Activated naive CD8-positive, alpha-beta T cell treated with anti-CD3 and anti-CD28 coated beads, Interleukin-2, amount 50 U/mL, for 24 hours (primary cell): Measurements from ENCODE around the gene PIK3CB.

Source experiments
- ATAC-seq: fragments of 150-1000 bp; cut with Tn5 transposase; one replicate; pipeline ENCODE4 v1.10.0; 2021
- DNase-seq: peaks from one replicate; pipeline ENCODE4 v3.0.0; 2021
- H3K27ac Mint-ChIP-seq: one replicate; pipeline ENCODE4 v1.8.0; 2021; ENCODE audit warnings: mild to moderate bottlenecking, mixed read lengths
- H3K27me3 Mint-ChIP-seq: one replicate; pipeline ENCODE4 v1.8.0; 2021; ENCODE audit warnings: mixed read lengths
- H3K36me3 Mint-ChIP-seq: one replicate; pipeline ENCODE4 v1.8.0; 2021; ENCODE audit warnings: low read depth, mixed read lengths
- H3K4me1 Mint-ChIP-seq: one replicate; pipeline ENCODE4 v1.8.0; 2021; ENCODE audit warnings: mixed read lengths
- H3K4me3 Mint-ChIP-seq: one replicate; pipeline ENCODE4 v1.8.0; 2021; ENCODE audit warnings: mild to moderate bottlenecking, moderate library complexity, mixed read lengths
- H3K9me3 Mint-ChIP-seq: one replicate; pipeline ENCODE4 v1.8.0; 2021; ENCODE audit warnings: mixed read lengths

The PIK3CB gene

GRCh38 chr3:138834596-138835396 lies at the start of gene PIK3CB:
PIK3CB (minus strand) TSS chr3:138834928; CDS start chr3:138759343, 75,585 bp downstream.
- DNase-seq (peak; percentile 90), ATAC-seq (peak; percentile 97)
- peaks cover 26% of the 10 kb centered on the region for H3K4me1 Mint-ChIP-seq
- H3K27ac Mint-ChIP-seq = peak within 1 kb of the TSS; percentile 93
- no peaks in the 10 kb centered on the region for H3K9me3 Mint-ChIP-seq
- peak within 1 kb of the TSS; percentile 89 for H3K4me3 Mint-ChIP-seq
- H3K27me3 Mint-ChIP-seq = no peaks in the 10 kb centered on the region
- H3K36me3 Mint-ChIP-seq = peaks cover 6% of the 10 kb centered on the region

- ATAC-seq (peak; percentile 36), DNase-seq (no peak)
- Mint-ChIP-seq H3K27me3 (no peaks in the 10 kb centered on the region), H3K36me3 (no peaks in the 10 kb centered on the region), H3K4me1 (no peaks in the 10 kb centered on the region), H3K27ac (no peak overlapping the region), H3K9me3 (peaks cover 4% of the 10 kb centered on the region), H3K4me3 (no peak overlapping the region)
These were observed 46.5 kb upstream of the PIK3CB start for GRCh38 chr3:138881233-138881632.

GRCh38 chr3:138879541-138880380 lies 45.0 kb upstream of the PIK3CB start:
- no peak for DNase-seq
- H3K36me3 Mint-ChIP-seq = peaks cover 6% of the 10 kb centered on the region
- H3K4me1 Mint-ChIP-seq = peaks cover 7% of the 10 kb centered on the region
- no peak for ATAC-seq
- H3K9me3 Mint-ChIP-seq = peaks cover 12% of the 10 kb centered on the region
- no peak overlapping the region for H3K27ac Mint-ChIP-seq
- peaks cover 2% of the 10 kb centered on the region for H3K27me3 Mint-ChIP-seq
- no peak overlapping the region for H3K4me3 Mint-ChIP-seq

- no peak for ATAC-seq
- peaks cover 18% of the 10 kb centered on the region for H3K9me3 Mint-ChIP-seq
- DNase-seq = no peak
- H3K27me3 Mint-ChIP-seq = peaks cover 2% of the 10 kb centered on the region
- no peak overlapping the region for H3K27ac Mint-ChIP-seq
- H3K36me3 Mint-ChIP-seq = peaks cover 6% of the 10 kb centered on the region
- no peak overlapping the region for H3K4me3 Mint-ChIP-seq
- H3K4me1 Mint-ChIP-seq = peaks cover 7% of the 10 kb centered on the region
These were observed 42.5 kb upstream of the PIK3CB start for GRCh38 chr3:138877226-138877625.

GRCh38 chr3:138875754-138876664 lies 41.3 kb upstream of the PIK3CB start:
- Mint-ChIP-seq H3K27me3 (peaks cover 2% of the 10 kb centered on the region), H3K4me3 (no peak overlapping the region), H3K9me3 (peaks cover 18% of the 10 kb centered on the region), H3K27ac (no peak overlapping the region), H3K4me1 (peaks cover 7% of the 10 kb centered on the region), H3K36me3 (peaks cover 6% of the 10 kb centered on the region)
- no peak for DNase-seq
- peak; percentile 52 for ATAC-seq

GRCh38 chr3:138875096-138875753 lies 40.5 kb upstream of the PIK3CB start:
- no peak for DNase-seq
- Mint-ChIP-seq H3K27ac (no peak overlapping the region), H3K4me3 (no peak overlapping the region), H3K4me1 (peaks cover 7% of the 10 kb centered on the region), H3K27me3 (peaks cover 2% of the 10 kb centered on the region), H3K9me3 (peaks cover 18% of the 10 kb centered on the region), H3K36me3 (peaks cover 6% of the 10 kb centered on the region)
- no peak for ATAC-seq

GRCh38 chr3:138873471-138874278 lies 38.9 kb upstream of the PIK3CB start:
- Mint-ChIP-seq H3K27me3 (peaks cover 2% of the 10 kb centered on the region), H3K9me3 (peaks cover 18% of the 10 kb centered on the region), H3K4me3 (no peak overlapping the region), H3K27ac (no peak overlapping the region), H3K36me3 (peaks cover 6% of the 10 kb centered on the region), H3K4me1 (peaks cover 7% of the 10 kb centered on the region)
- no peak for ATAC-seq
- DNase-seq = no peak

- peaks cover 7% of the 10 kb centered on the region for H3K4me1 Mint-ChIP-seq
- H3K4me3 Mint-ChIP-seq = no peak overlapping the region
- no peak for DNase-seq
- H3K27ac Mint-ChIP-seq = no peak overlapping the region
- peaks cover 2% of the 10 kb centered on the region for H3K27me3 Mint-ChIP-seq
- H3K36me3 Mint-ChIP-seq = peaks cover 6% of the 10 kb centered on the region
- ATAC-seq = no peak
- H3K9me3 Mint-ChIP-seq = peaks cover 18% of the 10 kb centered on the region
These were observed 37.9 kb upstream of the PIK3CB start for GRCh38 chr3:138872632-138873031.

GRCh38 chr3:138867996-138868395 lies 33.3 kb upstream of the PIK3CB start:
- ATAC-seq = no peak

GRCh38 chr3:138863776-138864113 lies 29.0 kb upstream of the PIK3CB start:
- DNase-seq (no peak), ATAC-seq (no peak)
- H3K27me3 Mint-ChIP-seq = no peaks in the 10 kb centered on the region
- no peak overlapping the region for H3K27ac Mint-ChIP-seq
- no peaks in the 10 kb centered on the region for H3K4me1 Mint-ChIP-seq
- no peaks in the 10 kb centered on the region for H3K36me3 Mint-ChIP-seq
- no peaks in the 10 kb centered on the region for H3K9me3 Mint-ChIP-seq
- no peak overlapping the region for H3K4me3 Mint-ChIP-seq

More at GRCh38 chr3:138867996-138868395, 33.3 kb upstream of the PIK3CB start:
- Mint-ChIP-seq H3K36me3 (no peaks in the 10 kb centered on the region), H3K27ac (no peak overlapping the region), H3K4me3 (no peak overlapping the region), H3K27me3 (no peaks in the 10 kb centered on the region), H3K4me1 (no peaks in the 10 kb centered on the region), H3K9me3 (no peaks in the 10 kb centered on the region)
- no peak for DNase-seq

- Mint-ChIP-seq H3K27me3 (no peaks in the 10 kb centered on the region), H3K4me1 (no peaks in the 10 kb centered on the region), H3K9me3 (no peaks in the 10 kb centered on the region), H3K4me3 (no peak overlapping the region), H3K27ac (no peak overlapping the region), H3K36me3 (no peaks in the 10 kb centered on the region)
- DNase-seq (no peak), ATAC-seq (peak; percentile 68)
These were observed 28.4 kb upstream of the PIK3CB start for GRCh38 chr3:138862924-138863775.

GRCh38 chr3:138862531-138862923 lies 27.8 kb upstream of the PIK3CB start:
- Mint-ChIP-seq H3K36me3 (no peaks in the 10 kb centered on the region), H3K4me3 (no peak overlapping the region), H3K27me3 (no peaks in the 10 kb centered on the region), H3K9me3 (no peaks in the 10 kb centered on the region), H3K4me1 (no peaks in the 10 kb centered on the region), H3K27ac (no peak overlapping the region)
- DNase-seq (no peak), ATAC-seq (no peak)
